Measurements from ENCODE around the gene NOL4.

The NOL4 gene

DNA sequence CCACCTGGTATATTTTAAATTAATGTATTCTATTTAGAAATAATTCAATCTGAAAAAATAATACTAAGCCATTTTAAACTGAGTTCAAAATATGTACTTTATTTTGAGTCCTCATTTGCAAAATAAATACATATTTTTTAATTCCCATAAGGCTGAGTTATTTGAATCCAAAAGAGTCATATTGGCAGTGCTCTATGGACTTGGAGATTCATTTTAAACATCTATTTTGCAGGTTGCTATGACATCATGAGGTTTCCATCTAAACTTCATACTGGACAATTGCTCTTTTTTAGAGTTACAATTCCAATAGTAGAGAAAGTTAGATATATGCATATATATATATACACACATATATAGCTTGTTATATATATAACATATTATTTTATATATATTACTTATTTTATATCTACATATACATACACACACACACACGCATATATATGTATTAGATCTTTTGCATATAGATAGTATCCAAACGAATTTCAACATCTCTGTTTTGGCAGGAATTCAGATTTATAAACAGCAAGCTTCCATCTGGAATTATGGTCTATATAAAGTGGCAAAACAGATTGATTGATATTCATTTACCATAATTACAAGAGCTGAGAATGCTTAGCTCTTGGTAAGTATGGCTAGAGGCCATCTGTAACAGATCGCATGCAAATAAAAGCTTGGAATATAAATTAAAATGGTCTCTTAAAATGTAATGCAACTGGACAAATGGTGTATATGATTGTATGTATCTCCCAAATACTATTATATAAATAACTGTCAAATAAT is 34.9 kb downstream of the NOL4 start:
- TF ChIP-seq FOXP2 (optimal IDR thresholded peaks at IDR 0.05; ENCODE audit: borderline replicate concordance, extremely low read depth, extremely low read length, insufficient read depth) (no peak), POLR2AphosphoS5 (IDR thresholded peaks at IDR 0.05; ENCODE audit: low read depth, low read length) (no peak), SIN3A (IDR thresholded peaks at IDR 0.05; ENCODE audit: borderline replicate concordance, insufficient read depth, low read length) (no peak)
- TF ChIP-seq, protein P1, sequence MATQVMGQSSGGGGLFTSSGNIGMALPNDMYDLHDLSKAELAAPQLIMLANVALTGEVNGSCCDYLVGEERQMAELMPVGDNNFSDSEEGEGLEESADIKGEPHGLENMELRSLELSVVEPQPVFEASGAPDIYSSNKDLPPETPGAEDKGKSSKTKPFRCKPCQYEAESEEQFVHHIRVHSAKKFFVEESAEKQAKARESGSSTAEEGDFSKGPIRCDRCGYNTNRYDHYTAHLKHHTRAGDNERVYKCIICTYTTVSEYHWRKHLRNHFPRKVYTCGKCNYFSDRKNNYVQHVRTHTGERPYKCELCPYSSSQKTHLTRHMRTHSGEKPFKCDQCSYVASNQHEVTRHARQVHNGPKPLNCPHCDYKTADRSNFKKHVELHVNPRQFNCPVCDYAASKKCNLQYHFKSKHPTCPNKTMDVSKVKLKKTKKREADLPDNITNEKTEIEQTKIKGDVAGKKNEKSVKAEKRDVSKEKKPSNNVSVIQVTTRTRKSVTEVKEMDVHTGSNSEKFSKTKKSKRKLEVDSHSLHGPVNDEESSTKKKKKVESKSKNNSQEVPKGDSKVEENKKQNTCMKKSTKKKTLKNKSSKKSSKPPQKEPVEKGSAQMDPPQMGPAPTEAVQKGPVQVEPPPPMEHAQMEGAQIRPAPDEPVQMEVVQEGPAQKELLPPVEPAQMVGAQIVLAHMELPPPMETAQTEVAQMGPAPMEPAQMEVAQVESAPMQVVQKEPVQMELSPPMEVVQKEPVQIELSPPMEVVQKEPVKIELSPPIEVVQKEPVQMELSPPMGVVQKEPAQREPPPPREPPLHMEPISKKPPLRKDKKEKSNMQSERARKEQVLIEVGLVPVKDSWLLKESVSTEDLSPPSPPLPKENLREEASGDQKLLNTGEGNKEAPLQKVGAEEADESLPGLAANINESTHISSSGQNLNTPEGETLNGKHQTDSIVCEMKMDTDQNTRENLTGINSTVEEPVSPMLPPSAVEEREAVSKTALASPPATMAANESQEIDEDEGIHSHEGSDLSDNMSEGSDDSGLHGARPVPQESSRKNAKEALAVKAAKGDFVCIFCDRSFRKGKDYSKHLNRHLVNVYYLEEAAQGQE (IDR thresholded peaks at IDR 0.05; ENCODE audit: insufficient read depth in 1 of 2, low read depth in 2 of 2, low read length in 2 of 2) = no peak
